Measurements from ENCODE around the gene CGNL1.

Gene CGNL1

DNA sequence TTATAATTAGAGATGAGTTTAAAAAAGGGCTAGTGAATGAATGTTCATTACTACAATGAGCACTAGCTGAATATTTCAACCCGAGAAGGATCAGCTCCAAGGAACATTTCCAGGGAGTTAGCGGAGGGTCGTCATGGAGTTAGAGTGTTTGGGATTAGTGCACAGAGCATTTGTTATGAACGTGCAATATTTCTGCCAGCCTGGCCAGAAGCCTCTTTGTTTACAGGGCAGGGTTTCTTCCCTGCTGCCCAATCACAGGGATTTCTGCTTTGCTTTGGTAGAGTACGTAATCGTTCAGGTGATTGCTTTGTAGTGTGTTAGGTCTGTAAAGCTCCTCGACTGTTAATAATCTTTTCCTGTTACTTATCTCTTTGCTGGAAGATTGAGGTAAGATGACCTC is 5.9 kb downstream of the CGNL1 start:
- TF ChIP-seq SIN3A (IDR thresholded peaks at IDR 0.05; ENCODE audit: borderline replicate concordance, insufficient read depth, low read length) (no peak), FOXP2 (optimal IDR thresholded peaks at IDR 0.05; ENCODE audit: borderline replicate concordance, extremely low read depth, extremely low read length, insufficient read depth) (no peak), POLR2AphosphoS5 (IDR thresholded peaks at IDR 0.05; ENCODE audit: low read depth, low read length) (no peak), TAF1 (IDR thresholded peaks at IDR 0.05; ENCODE audit: borderline replicate concordance, insufficient read depth, low read length) (no peak)
- TF ChIP-seq, protein P1, sequence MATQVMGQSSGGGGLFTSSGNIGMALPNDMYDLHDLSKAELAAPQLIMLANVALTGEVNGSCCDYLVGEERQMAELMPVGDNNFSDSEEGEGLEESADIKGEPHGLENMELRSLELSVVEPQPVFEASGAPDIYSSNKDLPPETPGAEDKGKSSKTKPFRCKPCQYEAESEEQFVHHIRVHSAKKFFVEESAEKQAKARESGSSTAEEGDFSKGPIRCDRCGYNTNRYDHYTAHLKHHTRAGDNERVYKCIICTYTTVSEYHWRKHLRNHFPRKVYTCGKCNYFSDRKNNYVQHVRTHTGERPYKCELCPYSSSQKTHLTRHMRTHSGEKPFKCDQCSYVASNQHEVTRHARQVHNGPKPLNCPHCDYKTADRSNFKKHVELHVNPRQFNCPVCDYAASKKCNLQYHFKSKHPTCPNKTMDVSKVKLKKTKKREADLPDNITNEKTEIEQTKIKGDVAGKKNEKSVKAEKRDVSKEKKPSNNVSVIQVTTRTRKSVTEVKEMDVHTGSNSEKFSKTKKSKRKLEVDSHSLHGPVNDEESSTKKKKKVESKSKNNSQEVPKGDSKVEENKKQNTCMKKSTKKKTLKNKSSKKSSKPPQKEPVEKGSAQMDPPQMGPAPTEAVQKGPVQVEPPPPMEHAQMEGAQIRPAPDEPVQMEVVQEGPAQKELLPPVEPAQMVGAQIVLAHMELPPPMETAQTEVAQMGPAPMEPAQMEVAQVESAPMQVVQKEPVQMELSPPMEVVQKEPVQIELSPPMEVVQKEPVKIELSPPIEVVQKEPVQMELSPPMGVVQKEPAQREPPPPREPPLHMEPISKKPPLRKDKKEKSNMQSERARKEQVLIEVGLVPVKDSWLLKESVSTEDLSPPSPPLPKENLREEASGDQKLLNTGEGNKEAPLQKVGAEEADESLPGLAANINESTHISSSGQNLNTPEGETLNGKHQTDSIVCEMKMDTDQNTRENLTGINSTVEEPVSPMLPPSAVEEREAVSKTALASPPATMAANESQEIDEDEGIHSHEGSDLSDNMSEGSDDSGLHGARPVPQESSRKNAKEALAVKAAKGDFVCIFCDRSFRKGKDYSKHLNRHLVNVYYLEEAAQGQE (IDR thresholded peaks at IDR 0.05; ENCODE audit: insufficient read depth in 1 of 2, low read depth in 2 of 2, low read length in 2 of 2), result no peak

DNA sequence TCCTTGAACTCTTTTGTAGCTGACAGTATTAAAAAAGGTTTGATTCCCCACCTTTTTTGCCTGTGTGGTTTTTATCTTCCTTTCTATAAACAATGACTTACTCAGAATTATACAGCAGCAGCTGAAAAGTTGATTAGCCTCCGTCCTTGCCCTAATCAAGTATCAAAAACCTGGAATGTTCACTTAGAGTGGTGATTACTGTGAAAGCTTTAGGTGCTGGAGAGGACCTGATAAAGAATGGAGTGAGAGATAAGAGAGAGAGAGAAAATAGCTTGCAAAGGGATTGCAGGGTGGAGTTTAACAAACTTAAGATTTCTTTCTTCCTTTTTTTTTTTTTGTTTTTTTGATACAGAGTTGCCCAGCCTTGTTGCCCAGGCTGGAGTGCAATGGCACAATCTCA is 6.7 kb downstream of the CGNL1 start:
- TF ChIP-seq SIN3A (IDR thresholded peaks at IDR 0.05; ENCODE audit: borderline replicate concordance, insufficient read depth, low read length), result no peak
- no peak for TF ChIP-seq POLR2AphosphoS5 (IDR thresholded peaks at IDR 0.05; ENCODE audit: low read depth, low read length)
- TF ChIP-seq, protein P1 (IDR thresholded peaks at IDR 0.05; ENCODE audit: insufficient read depth in 1 of 2, low read depth in 2 of 2, low read length in 2 of 2), result no peak
- no peak for TF ChIP-seq FOXP2 (optimal IDR thresholded peaks at IDR 0.05; ENCODE audit: borderline replicate concordance, extremely low read depth, extremely low read length, insufficient read depth)
- no peak for TF ChIP-seq TAF1 (IDR thresholded peaks at IDR 0.05; ENCODE audit: borderline replicate concordance, insufficient read depth, low read length)

DNA sequence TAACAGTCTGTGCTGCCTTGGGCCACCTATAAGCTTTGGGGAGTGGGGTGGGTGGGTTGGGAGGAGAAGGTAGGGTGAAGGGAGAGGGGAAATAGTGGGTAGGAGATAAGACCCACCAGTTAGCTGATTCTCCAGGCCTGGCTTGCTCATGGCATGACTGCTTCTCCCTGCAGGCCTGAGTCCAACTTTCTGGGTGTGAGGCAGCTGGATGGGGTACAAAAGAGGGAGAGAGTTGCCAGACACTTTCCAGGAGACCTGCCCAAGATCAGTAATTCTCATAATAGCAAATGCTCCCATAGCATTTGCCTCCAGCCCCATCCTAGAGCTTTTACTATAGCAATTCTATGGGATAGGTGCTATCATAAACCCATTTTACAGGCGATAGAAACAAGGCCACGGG is 7.7 kb downstream of the CGNL1 start:
- TF ChIP-seq POLR2AphosphoS5 (IDR thresholded peaks at IDR 0.05; ENCODE audit: low read depth, low read length) (no peak), SIN3A (IDR thresholded peaks at IDR 0.05; ENCODE audit: borderline replicate concordance, insufficient read depth, low read length) (no peak), TAF1 (IDR thresholded peaks at IDR 0.05; ENCODE audit: borderline replicate concordance, insufficient read depth, low read length) (no peak), FOXP2 (optimal IDR thresholded peaks at IDR 0.05; ENCODE audit: borderline replicate concordance, extremely low read depth, extremely low read length, insufficient read depth) (no peak)
- TF ChIP-seq, protein P1 (IDR thresholded peaks at IDR 0.05; ENCODE audit: insufficient read depth in 1 of 2, low read depth in 2 of 2, low read length in 2 of 2), result no peak

DNA sequence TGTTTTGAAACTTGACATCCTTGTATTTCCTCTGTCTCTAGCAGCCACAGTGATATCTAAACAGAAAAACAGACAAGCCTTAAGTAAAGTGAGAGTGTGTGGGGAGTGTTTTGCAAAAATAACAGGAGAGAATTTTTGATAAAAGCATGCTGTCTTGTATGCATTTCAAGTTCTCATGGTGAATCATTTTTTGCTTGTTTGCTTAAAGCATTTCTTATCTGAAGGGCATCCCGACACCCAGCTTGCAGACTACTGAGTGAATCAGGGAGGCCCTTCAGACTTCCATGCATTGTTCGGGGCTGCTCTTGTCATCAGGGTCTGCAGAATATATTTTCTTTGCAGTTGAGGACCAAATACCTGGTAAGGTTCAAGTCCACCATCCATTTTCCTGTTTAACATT is 8.5 kb downstream of the CGNL1 start:
- TF ChIP-seq POLR2AphosphoS5 (IDR thresholded peaks at IDR 0.05; ENCODE audit: low read depth, low read length), result no peak
- no peak for TF ChIP-seq TAF1 (IDR thresholded peaks at IDR 0.05; ENCODE audit: borderline replicate concordance, insufficient read depth, low read length)
- TF ChIP-seq, protein P1 (IDR thresholded peaks at IDR 0.05; ENCODE audit: insufficient read depth in 1 of 2, low read depth in 2 of 2, low read length in 2 of 2), result no peak
- no peak for TF ChIP-seq FOXP2 (optimal IDR thresholded peaks at IDR 0.05; ENCODE audit: borderline replicate concordance, extremely low read depth, extremely low read length, insufficient read depth)

DNA sequence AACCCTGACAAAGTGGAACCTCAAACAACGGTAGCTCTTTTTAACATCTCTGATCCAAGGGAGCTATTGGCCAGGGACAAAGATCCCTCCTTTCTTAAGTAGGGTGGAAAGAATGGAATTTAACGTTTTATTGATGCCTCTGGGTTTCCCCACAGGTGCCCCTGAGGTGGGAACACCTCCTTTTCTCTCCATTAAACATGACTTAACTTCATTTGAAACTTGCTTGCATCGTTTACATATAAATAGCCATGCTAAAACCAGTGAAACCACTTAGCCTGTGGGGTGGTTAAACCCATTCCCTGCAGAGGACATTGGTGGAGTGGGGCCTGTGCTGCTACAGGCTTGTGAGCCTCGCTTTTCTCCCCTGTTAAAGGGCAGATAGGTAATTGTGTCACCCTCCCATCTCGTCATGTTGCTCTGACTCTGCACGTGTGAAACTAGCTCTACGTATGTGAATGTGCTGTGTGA is 9.7 kb downstream of the CGNL1 start:
- no peak for TF ChIP-seq SIN3A (IDR thresholded peaks at IDR 0.05; ENCODE audit: borderline replicate concordance, insufficient read depth, low read length)
- TF ChIP-seq FOXP2 (optimal IDR thresholded peaks at IDR 0.05; ENCODE audit: borderline replicate concordance, extremely low read depth, extremely low read length, insufficient read depth), result no peak
- TF ChIP-seq, protein P1 (IDR thresholded peaks at IDR 0.05; ENCODE audit: insufficient read depth in 1 of 2, low read depth in 2 of 2, low read length in 2 of 2), result no peak
- no peak for TF ChIP-seq POLR2AphosphoS5 (IDR thresholded peaks at IDR 0.05; ENCODE audit: low read depth, low read length)
- no peak for TF ChIP-seq TAF1 (IDR thresholded peaks at IDR 0.05; ENCODE audit: borderline replicate concordance, insufficient read depth, low read length)
